Prostate gland (tissue), 2 donors: Measurements from ENCODE around the gene CCDC81.

Experiments used
- CTCF ChIP-seq, 4 experiments: fragments of 200-600 bp in 2 of 4; fragments of 450-650 bp in 2 of 4; sonication (generic) in 2 of 4; IDR thresholded peaks; 1 replicate in 3 of 4; 2 replicates in 1 of 4; pipeline ENCODE4 v1.5.1; 2016 to 2019; ENCODE audit warnings: antibody characterized with exemption in 4 of 4, mild to moderate bottlenecking in 2 of 4, moderate library complexity in 2 of 4
- POLR2A ChIP-seq: fragments of 450-650 bp; IDR thresholded peaks from one replicate; pipeline ENCODE4 v1.6.1; 2016; ENCODE audit warnings: antibody characterized with exemption, mild to moderate bottlenecking
- POLR2AphosphoS5 ChIP-seq: sonication (generic); formaldehyde crosslinking; IDR thresholded peaks from one replicate; pipeline ENCODE4 v1.6.1; 2017; ENCODE audit warnings: antibody characterized with exemption

- TF ChIP-seq CTCF (IDR thresholded peaks at IDR 0.05) (no peak), POLR2A (no peak), POLR2AphosphoS5 (no peak)
Measured at GRCh38 chr11:86395061-86395551, 20.4 kb downstream of the CCDC81 start.
